Measurements from ENCODE around the gene IL23A. TPM values are rescaled to one million over a fixed set of nuclear protein-coding genes. Genes with fewer than 3 reads are reported as not detected.
A peak's percentile ranks its signal among the peaks of the same experiment; 100 is the strongest.

IL23A gene
- total RNA-seq, 2 experiments from 2014 or later: 41.3 to 41.5 TPM

GRCh38 chr12:56330936-56331490 is 7.7 kb upstream of the IL23A start:
- ATAC-seq: no peak
- Mint-ChIP-seq H3K36me3 (ENCODE audit: low read depth) (peaks cover 16% of the 10 kb centered on the region), H3K9me3 (no peaks in the 10 kb centered on the region), H3K4me1 (ENCODE audit: low read depth) (peaks cover 16% of the 10 kb centered on the region), H3K27ac (peak overlapping the region; percentile 48), H3K27me3 (no peaks in the 10 kb centered on the region), H3K4me3 (no peak overlapping the region)
- TF ChIP-seq CTCF (IDR thresholded peaks at IDR 0.05): no peak
- intact Hi-C loops (cut with micrococcal nuclease): no loop called here
- ChIA-PET CTCF (interaction anchor here (1.7 kb wide), 1 partner anchor 15 kb away, joined by 4 read pairs; no protein-coding TSS in a partner anchor), POLR2A (interaction anchor here (0.6 to 1.9 kb wide), 3 partner anchors 12 to 119 kb away, joined by 3 to 10 read pairs (median 4); partner anchors contain the start of gene TIMELESS)
- DNase-seq: no peak

- ChIA-PET POLR2A (interaction anchor here (0.6 to 3.8 kb wide), 9 partner anchors 8 to 117 kb away, joined by 3 to 28 read pairs (median 4); partner anchors contain the start of genes CNPY2, RNF41, STAT2 and TIMELESS), CTCF (interaction anchor here (0.9 to 2.9 kb wide), 8 partner anchors 8 to 215 kb away, joined by 3 to 10 read pairs (median 4); partner anchors contain the start of genes TIMELESS and ZC3H10)
- Mint-ChIP-seq H3K27ac (peak overlapping the region; percentile 99), H3K4me1 (ENCODE audit: low read depth) (peaks cover 29% of the 10 kb centered on the region), H3K27me3 (no peaks in the 10 kb centered on the region), H3K4me3 (peak overlapping the region; percentile 86), H3K9me3 (no peaks in the 10 kb centered on the region), H3K36me3 (ENCODE audit: low read depth) (peaks cover 9% of the 10 kb centered on the region)
- no peak for TF ChIP-seq CTCF (IDR thresholded peaks at IDR 0.05)
- ATAC-seq: no peak
- intact Hi-C loops (cut with micrococcal nuclease): no loop called here
- DNase-seq: no peak
Observed at GRCh38 chr12:56332512-56333196, 6.0 kb upstream of the IL23A start.

DNA sequence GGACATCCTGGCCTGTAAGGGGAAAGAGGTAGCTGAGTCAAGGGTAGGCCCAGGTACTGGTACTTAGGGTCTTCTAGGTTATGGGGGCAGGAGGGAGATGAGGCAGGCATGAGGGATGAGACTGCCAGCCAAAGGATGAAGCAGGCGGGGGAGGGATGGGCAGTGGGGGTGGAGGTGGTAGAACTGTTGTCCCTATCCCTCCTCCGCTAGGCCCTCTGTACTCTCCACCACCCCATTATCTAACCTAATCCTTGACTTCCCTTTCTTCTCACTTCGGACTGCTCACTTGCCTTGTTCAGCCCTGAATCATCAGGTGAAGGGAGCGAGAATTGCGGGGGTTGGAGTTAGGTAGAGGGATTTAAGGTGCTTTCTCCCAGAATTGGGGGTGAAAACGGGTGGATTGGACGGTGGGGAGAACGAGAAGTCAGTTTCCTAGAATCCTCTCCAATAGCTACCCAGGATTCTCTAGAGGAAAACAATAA is 5.4 kb upstream of the IL23A start:
- ChIA-PET CTCF (interaction anchor here (0.9 to 3.3 kb wide), 8 partner anchors 9 to 215 kb away, joined by 3 to 13 read pairs (median 4); partner anchors contain the start of genes STAT2, TIMELESS and ZC3H10), POLR2A (interaction anchor here (0.8 to 3.8 kb wide), 9 partner anchors 8 to 116 kb away, joined by 3 to 28 read pairs (median 4); partner anchors contain the start of genes CNPY2, RNF41, STAT2 and TIMELESS)
- Mint-ChIP-seq H3K4me3 (peak overlapping the region; percentile 86), H3K9me3 (no peaks in the 10 kb centered on the region), H3K36me3 (ENCODE audit: low read depth) (peaks cover 9% of the 10 kb centered on the region), H3K4me1 (ENCODE audit: low read depth) (peaks cover 35% of the 10 kb centered on the region), H3K27ac (peak overlapping the region; percentile 99), H3K27me3 (no peaks in the 10 kb centered on the region)
- no peak for TF ChIP-seq CTCF (IDR thresholded peaks at IDR 0.05)
- intact Hi-C loops (cut with micrococcal nuclease): no loop called here
- ATAC-seq: peak; percentile 9
- no peak for DNase-seq

- peak; percentile 61 for TF ChIP-seq CTCF (IDR thresholded peaks at IDR 0.05)
- peak; percentile 98 for DNase-seq
- Mint-ChIP-seq H3K27ac (peak within 1 kb of the TSS; percentile 99), H3K36me3 (ENCODE audit: low read depth) (peaks cover 10% of the 10 kb centered on the region), H3K4me3 (peak within 1 kb of the TSS; percentile 86), H3K9me3 (no peaks in the 10 kb centered on the region), H3K27me3 (no peaks in the 10 kb centered on the region), H3K4me1 (ENCODE audit: low read depth) (peaks cover 40% of the 10 kb centered on the region)
- POLR2A ChIA-PET: interaction anchor here (0.8 to 3.8 kb wide), 10 partner anchors 9 to 196 kb away, joined by 3 to 28 read pairs (median 4); partner anchors contain the start of genes CNPY2, CS, RNF41 and STAT2
- CTCF ChIA-PET: interaction anchor here (0.9 to 3.3 kb wide), 8 partner anchors 9 to 216 kb away, joined by 3 to 13 read pairs (median 4); partner anchors contain the start of genes STAT2, TIMELESS and ZC3H10
- intact Hi-C loops (cut with micrococcal nuclease): loop anchor here (1.0 kb wide), 1 partner anchor 134 kb away; the partner anchor contains the start of gene SPRYD4
- peak; percentile 87 for ATAC-seq
Observed at GRCh38 chr12:56333679-56334489, 4.8 kb upstream of the IL23A start, which contains the start of gene PAN2. Gene PAN2, minus strand, starts transcription at chr12:56334000. Its CDS starts 906 bp downstream, at chr12:56333094.
